NCI-H1048 (cell line): ENCODE data around the gene TMEM263.

ENCODE experiments used
- DNase-seq: peaks from one replicate; lab custom pipeline; 2025; lab: John Stamatoyannopoulos, UW

TMEM263 gene

DNA sequence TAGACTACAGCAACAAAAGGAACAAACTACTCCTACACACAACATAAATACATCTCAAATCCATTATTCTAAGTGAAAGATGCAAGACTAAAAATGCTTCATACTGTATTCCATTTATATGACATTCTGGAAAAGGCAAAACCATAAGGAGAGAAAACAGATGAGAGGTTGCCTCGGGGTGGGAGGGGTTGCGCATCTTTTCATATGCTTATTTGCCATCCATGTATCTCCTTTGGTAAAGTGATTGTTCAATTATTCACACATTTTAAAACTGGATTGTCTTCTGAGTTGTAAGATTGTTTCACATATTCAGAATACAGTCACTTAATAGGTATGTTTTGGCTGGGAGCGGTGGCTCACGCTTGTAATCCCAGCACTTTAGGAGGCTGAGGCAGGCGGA, 5.1 kb upstream of the TMEM263 start:
- no peak for DNase-seq

- no peak for DNase-seq
Observed at GRCh38 chr12:106953352-106954250, 2.1 kb upstream of the TMEM263 start.

GRCh38 chr12:106954462-106955376, 988 bp upstream of the TMEM263 start:
- no peak for DNase-seq

DNA sequence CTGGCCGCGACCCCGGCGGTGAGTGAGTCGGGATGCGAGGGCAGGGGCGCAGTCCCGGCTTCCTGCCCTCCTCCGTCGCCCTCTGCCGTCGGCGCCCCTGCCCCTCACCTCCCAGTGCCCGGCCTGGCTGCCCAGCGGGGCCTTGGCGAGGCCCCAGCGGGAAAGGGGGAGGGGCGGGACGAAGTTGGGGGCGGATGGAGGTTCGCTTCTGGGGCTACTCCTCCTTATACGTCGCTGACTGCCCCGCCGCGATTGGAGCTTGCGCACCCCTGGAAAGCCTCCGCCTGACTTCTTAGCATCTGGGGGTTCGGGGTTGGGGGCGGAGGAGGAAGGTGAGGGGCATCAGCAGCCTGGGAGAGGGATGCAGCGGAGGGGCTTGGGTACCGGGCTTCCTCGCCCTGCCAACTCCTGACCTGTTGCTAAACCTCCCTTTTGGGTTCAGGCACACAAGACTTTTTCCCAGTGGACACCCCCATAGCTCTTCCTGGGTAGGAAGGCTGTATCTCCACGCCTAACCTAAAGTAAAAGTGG, 406 bp downstream of the TMEM263 start:
- DNase-seq: no peak

DNA sequence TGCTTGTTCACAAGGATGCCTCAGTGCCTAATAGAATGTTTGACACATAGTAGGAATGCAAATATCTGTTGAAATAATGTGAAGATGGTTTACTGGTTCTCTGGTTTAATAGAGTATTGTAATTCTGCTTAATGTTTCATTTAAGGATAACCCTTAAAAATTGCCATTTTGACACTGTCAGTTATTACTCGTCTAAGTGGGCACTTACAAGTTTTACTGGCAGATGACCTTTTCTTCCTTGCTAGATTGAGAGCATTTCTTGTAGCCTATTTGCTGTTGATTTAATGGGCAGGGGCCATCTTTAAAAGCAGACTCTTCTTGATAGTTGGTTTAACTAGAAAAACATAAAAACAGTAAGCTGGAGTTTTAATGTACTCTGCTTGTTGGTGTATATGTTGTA, 1.9 kb downstream of the TMEM263 start:
- no peak for DNase-seq

DNA sequence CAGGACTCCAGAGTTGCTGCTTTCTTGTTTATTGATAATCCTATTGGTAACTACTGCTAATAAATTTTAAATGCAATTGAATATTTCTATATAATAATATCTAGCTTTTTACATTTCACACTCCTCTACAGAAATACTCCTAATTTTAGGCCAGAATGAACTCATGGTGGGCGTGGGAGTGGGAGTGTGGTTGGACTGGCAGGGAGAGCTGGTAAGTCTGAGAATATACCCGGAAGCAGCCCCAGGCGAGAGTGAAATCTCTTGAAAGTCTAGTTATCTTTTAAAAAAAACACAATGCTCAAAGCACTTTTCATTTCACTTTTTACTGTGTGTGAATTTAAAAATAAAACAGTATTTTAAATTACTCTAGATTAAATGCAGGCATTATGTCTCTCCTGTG, 4.7 kb downstream of the TMEM263 start:
- no peak for DNase-seq

DNA sequence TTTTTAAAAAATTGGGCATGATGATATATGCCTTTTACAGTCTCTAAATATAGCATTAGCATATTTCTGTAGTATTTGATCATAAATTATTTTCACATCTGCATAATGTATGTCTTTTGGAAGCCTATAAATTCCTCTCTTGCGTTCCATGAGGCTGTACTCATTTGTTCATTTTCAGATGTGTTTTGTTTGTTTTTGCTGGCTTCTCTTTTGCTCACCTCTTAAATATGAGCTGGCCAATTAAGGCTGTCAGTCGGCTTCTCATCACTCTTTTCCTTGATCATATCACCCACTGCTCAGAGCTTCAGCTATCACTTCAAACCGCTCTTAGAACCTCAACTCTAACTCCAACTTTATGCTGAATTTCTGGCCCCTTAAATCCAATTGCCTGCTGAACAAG, 6.6 kb downstream of the TMEM263 start:
- no peak for DNase-seq

DNA sequence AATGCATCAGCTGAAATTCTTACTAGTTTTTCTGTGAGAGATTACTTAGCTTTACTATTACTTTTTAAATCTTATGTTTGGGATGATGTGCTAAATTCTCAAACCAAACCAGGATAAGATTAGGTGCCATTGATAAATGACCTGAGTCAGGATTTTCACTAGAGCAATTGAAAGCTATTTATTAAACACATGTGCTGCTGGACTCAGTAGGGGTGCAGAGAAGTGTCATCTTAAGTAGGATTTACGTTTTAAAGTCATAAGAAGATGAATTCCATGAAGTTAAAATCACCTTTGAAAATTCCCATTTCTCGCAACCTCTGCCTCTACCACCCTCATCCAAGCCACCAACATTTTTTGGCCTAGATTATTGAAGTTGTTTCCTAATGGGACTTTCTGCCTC, 8.8 kb downstream of the TMEM263 start:
- no peak for DNase-seq

- DNase-seq: no peak
Observed at GRCh38 chr12:106971065-106971464, 15.4 kb downstream of the TMEM263 start.

GRCh38 chr12:106973545-106973944, 17.8 kb downstream of the TMEM263 start:
- no peak for DNase-seq

GRCh38 chr12:106974511-106974910, 18.8 kb downstream of the TMEM263 start:
- no peak for DNase-seq

- no peak for DNase-seq
Observed at GRCh38 chr12:106975098-106975497, 19.4 kb downstream of the TMEM263 start.

DNA sequence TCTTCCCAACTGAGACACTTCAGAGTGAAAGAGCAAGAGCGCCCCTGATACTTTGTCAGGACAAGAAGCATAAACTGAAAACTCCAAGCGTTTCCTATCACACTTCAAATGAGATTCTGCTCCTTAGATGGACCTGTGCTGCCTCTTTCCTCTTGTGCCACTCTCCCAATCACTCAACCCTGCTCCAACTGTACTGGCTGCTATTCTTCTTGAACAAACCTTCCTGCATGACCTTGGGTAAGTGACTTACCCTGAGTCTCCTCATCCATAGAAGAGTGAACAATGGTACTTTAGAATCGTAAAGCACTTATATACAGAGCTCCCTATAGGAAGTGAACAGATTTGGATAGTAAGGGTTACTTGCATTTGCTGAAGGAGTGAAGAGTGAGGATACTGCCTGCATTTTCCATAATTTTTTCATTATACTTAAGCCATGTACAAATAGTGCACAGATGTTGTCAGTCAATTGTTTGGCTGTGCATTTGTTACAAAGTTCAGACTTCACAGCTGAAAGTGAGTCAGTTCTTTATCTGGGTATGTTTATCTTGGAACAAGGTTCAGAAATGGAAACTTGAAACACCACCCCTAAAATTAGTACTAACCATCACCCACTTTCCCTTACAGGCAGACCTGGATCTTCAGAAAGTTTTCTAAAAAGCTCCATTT, 20.4 kb downstream of the TMEM263 start:
- no peak for DNase-seq

GRCh38 chr12:106976668-106977067, 21.0 kb downstream of the TMEM263 start:
- DNase-seq: no peak

- DNase-seq: no peak
Observed at GRCh38 chr12:106978035-106978800, 22.5 kb downstream of the TMEM263 start.

DNA sequence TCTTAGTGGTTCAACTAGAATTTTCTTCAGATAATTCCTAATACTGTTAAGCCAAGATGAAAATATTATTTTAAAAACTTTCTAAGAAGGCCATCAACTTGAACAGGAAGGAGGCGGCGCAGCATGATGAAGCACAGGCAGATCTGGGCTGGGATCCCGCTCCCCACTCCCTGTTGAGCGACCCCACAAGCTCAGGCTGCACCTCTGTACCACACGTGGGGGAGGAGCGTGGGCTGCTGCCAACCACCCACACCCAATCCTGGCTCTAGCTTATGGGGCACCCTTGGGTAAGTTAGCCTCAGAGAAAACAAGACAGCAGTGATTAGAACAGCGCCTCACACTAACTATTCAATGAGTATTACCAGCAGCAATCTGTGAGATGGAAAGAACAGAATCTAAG, 25.2 kb downstream of the TMEM263 start:
- no peak for DNase-seq

GRCh38 chr12:106981788-106982187, 26.1 kb downstream of the TMEM263 start:
- DNase-seq: no peak

GRCh38 chr12:106982229-106982628, 26.5 kb downstream of the TMEM263 start:
- no peak for DNase-seq

GRCh38 chr12:106984588-106985137, 29.0 kb downstream of the TMEM263 start:
- DNase-seq: no peak

- no peak for DNase-seq
Observed at GRCh38 chr12:106985479-106985878, 29.8 kb downstream of the TMEM263 start.

- no peak for DNase-seq
Observed at GRCh38 chr12:106986135-106986534, 30.4 kb downstream of the TMEM263 start.
